Right forelimb (tissue), 1 donor: ENCODE data around the gene RASA4.
"Not testable (repeated sequence)": the region's sequence is repeated elsewhere in the genome, so short reads cannot be mapped to it uniquely, and the experiment has no call there.

Experiments used
- DNase-seq: peaks from one replicate; pipeline ENCODE4 v3.0.0-alpha.2; 2018

Gene RASA4

DNA sequence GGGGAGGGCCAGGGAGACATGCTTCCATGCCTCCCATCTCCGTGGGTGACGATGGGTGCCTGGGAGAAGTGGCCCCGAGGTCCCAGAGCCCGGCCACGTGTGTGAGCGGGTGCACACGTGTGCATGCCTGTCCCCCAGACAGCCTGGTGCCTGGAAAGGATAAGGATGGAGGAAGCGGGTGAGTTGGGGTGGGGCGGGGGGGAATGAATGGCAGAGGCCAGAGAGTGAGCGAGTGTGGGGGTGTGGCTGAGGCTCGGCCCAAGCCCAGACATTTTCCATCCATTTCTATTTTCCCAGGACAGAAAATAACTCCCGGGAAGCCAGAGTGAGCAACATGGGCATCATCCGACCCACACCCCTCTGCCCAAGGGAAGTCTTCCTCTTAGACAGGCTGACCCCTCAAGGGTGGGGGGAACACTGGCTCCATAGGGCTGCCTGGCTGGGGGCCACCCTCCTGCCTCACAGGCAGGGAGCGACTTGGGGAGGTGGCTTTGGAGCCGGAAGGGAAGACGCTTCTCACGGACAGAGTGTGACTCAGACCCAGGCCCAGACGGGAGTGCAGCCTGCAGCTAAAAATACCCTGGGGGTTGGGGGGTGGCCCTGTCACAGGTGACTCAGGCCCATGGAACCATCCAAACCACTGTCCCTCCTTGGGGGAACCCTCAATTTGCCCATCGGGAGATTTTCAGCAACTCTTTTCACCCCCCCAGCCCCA, 12.0 kb downstream of the RASA4 start:
- DNase-seq, result not testable (repeated sequence)

DNA sequence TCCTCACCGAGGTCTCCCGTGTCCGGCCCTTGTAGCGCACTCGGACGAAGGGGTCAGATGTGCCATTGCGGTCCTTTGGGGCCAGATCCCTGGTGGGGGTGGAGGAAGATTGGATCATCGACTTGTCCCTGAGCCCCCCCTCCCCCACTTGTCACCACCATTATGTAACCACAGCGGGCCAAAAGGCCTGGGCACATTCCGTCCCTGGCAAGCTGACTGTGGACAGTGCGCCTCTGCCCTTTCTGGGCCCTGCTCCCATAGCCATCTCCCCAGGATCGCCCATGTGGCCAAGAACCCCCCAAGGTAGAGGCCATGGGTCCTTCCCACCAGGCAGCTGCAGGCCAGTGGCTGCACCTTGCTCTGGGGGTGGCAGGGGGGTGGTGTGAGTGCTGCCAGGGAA, 14.2 kb downstream of the RASA4 start:
- not testable (repeated sequence) for DNase-seq

DNA sequence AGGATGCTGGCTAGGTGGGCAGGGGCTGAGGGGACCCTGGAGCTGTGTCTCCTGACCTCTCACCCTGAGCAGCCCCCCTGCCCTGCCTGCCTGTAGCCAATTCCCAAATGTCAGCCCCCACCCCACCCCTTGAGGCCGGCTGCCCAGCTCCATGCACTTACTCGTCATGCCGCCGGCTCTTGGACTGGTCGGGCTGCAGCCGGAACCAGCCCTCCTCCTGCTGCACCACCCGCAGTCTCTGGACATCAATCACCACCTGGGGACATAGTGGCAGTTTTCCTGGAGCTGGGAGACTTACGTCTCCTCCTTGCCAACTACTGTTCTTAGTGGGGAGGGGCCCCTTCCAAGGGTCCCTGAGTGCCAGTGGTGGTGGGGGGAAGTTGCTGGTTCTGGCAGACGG, 16.9 kb downstream of the RASA4 start:
- DNase-seq, result not testable (repeated sequence)

DNA sequence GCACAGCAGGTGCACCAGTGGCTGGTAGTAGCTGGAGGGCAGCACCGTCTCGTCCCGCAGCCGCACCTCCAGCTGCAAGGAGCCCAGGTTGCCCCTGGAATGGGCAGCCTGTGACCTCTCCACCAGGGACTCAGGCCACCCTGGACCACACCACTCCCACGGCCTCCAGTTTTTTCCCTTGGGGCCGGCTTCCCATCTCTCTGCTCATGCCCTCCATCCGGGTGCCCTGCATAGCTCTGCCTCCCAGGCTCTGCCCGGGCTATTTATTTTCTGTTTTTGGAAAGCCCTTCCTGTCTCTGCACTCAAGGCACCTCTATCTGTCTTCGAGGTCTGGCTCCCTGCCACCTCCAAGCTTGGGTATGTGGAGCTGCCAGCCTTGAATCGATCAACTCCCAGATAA, 20.5 kb downstream of the RASA4 start:
- DNase-seq, result not testable (repeated sequence)

DNA sequence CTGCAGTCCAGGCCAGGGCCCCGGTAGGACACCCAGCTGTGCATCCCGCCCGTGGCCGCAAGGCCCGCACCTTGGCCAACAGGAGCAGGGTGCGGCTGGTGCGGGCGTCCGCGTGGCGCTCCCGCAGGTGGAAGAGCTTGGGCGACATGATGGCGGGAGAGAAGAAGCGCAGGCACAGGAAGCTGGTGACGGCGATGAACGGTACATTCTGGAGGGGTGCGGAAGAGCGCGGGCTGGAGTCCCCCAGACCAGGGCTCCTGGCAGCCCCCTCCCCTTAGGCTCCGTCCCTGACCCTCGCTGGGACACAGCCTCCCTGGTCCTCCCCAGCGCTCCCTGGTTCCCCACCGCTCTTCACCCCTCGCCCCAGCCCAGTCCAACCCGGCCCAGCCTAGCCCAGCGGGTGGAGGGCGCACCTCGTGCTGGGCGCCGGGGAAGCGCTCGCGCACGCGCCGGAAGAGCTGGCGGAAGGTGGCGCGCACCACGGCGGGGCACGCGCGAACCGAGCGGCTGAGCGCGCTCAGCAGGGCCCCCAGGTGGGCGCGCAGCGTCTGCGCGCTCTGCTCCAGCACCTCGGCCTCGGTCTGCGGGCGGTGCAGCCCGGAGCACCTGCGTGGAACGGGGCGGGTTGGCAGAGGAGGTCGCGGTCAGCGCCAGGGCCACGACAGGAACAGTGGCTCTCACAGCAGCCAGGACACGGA, 22.8 kb downstream of the RASA4 start:
- not testable (repeated sequence) for DNase-seq

DNA sequence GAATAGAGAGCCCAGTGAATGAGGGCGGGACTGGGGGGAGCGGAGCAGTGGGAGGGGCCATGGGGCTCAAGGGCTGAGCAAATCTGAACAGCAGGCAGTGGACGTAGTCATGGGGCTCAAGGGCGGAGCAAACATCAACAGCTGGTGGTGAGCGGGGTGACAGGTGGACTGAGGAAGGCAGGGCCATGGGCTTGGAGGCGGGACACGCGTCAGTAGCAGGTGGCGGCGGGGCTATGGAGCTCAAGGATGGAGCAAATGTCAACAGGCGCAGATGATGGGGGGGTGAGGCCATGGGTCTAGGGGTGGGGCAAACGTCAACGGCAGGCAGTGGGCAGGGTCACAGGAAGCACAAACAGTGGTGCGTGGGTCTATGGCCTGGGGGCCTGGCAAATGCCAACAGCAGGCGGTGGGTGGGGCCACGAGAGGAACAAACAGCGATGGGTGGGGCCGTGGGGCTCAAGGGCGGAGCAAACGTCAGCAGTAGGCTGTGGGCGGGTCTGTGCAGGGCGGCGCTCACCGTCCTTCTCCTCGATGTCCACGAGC, 24.0 kb downstream of the RASA4 start:
- not testable (repeated sequence) for DNase-seq

DNA sequence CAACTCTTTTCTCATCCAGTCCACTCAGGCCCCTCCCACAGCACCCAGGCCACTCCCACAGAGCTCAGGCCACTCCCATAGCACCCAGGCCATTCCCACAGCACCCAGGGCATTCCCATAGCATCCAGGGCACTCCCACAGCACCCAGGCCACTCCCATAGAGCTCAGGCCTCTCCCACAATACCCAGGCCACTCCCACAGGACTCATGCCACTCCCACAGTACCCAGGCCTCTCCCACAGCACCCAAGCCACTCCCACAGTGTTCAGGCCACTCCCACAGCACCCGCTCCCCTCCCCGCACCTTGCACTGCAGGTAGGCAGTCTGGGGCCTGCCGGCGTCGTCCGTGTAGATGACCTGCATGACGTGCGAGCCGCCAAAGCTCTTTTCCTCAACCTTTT, 26.7 kb downstream of the RASA4 start:
- DNase-seq, result not testable (repeated sequence)

DNA sequence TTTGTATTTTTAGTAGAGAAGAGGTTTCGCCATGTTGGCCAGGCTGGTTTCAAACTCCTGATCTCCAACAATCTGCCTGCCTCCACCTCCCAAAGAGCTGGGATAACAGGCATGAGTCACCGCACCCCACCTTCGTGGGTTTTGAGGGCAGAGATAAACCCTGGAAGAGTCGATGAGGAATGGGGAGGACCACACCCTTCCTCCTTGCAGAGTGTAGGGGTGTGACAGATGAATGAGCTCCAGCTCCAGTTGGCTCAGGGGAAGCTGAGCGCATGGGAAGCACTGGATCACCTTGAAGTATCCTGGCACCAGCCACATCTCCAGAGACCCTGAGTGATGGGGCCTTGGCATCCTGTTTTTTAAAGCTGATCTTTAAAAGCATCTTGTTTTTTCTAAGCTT, 33.1 kb downstream of the RASA4 start:
- not testable (repeated sequence) for DNase-seq

DNA sequence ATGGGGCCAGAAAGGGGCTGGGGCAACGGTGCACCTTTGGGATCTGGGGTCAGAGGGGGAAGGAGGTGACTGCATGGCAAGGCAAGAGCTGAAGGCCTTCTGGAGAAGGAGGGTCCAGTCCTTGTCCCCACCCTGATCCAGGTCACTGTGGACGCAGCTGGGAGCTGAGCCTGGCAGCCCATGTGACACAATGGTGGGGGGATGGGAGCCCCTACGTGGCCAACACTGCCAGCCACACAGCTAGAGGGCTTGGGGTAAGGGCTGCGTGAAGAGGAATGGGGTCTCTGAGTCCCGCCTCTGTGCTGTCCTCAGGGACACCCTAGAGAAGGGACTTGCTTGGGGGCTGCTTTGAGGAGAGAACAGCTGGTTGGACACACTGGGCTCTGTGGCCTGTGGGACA, 34.8 kb downstream of the RASA4 start:
- DNase-seq, result not testable (repeated sequence)

DNA sequence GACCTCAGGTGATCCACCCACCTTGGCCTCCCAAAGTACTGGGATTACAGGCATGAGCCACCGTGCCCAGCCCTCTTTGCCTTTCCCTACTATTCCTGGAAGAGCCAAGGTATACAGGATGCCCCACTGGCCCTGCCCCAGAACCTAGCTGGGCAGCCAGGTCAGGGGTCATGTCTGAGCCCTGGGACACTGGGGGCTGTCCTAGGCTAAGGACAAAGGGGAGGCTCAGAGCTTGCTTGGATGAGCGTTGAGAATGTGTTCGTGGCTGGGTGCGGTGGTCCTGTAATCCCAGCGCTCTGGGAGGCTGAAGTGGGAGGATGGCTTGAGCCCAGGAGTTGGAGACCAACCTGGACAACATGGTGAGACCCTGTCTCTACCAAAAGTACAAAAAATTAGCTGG, 38.1 kb downstream of the RASA4 start:
- not testable (repeated sequence) for DNase-seq

DNA sequence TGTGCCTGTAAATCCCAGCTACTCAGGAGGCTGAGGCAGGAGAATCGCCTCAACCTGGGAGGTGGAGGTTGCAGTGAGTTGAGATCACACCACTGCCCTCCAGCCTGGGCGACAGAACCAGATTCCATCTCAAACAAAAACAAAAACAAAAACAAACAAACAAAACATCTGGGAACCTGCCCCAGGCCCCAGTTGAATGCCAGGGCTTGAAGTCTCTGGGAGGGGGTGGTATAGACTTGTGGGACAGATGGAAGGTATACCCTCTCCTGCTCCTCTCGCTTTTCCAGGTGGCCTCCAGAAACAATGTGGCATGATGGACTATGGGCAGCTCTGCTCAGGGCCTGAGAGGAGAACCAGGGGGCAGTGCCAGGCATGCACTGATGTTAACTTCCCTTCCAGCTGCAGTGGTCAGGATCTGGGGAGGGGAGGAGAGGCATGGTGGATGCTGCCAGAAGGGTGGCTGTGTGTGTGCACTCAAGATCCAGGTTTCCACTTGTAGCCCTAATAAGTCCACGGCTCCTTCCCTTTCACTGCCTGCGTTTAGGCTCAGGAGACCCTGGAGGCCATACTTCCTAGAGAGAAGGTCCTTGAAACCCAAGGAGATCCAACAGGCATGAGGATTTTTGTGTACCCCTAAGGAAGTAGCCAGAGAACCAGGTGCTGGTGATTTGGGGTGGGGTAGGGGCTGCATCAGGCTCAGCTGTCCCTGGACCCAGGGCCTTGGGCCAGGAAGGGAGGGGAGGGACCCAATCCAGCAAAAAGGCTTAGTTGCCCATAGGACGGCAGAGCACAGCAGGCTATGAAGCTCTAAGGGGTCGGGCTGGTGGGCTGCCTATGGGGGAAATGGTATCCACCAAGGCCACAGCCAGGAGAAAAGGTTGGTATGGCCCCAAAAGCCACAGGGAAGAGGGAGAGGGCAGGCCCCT, 39.0 kb downstream of the RASA4 start:
- DNase-seq, result peak; percentile 18

DNA sequence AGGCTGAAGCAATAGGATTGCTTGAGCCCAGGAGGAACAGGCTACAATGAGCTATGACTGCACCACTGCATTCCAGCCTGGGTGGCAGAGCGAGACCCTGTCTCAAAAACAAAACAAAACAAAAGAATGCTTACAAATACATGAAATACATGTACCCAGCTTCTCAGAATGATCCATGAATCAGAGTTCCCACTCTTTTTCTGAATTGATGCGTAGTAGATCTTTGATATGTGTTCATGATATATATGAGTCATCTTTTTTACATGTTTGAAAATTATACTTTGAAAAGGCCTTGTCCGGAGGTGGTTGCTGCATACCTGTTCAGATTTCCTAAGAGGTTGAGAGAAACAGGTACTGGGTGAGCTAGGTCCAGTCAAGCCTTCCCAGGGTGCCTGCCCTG, 40.2 kb downstream of the RASA4 start:
- not testable (repeated sequence) for DNase-seq

DNA sequence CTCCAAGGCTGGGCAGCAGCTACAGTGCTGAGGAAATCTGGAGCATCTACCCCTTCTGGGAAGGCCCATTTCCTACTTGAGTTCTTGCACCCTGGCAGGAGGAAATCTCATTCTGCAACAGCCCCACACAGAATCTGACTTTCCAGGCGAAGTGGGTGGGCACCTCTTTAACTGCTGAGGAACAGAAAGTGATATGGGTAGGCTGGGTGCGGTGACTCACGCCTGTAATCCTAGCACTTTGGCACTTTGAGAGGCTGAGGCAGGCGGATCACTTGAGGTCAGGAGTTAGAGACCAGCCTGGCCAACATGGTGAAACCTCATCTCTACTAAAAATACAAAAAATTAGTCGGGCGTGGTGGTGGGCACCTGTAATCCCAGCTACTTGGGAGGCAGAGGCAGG, 41.9 kb downstream of the RASA4 start:
- not testable (repeated sequence) for DNase-seq

DNA sequence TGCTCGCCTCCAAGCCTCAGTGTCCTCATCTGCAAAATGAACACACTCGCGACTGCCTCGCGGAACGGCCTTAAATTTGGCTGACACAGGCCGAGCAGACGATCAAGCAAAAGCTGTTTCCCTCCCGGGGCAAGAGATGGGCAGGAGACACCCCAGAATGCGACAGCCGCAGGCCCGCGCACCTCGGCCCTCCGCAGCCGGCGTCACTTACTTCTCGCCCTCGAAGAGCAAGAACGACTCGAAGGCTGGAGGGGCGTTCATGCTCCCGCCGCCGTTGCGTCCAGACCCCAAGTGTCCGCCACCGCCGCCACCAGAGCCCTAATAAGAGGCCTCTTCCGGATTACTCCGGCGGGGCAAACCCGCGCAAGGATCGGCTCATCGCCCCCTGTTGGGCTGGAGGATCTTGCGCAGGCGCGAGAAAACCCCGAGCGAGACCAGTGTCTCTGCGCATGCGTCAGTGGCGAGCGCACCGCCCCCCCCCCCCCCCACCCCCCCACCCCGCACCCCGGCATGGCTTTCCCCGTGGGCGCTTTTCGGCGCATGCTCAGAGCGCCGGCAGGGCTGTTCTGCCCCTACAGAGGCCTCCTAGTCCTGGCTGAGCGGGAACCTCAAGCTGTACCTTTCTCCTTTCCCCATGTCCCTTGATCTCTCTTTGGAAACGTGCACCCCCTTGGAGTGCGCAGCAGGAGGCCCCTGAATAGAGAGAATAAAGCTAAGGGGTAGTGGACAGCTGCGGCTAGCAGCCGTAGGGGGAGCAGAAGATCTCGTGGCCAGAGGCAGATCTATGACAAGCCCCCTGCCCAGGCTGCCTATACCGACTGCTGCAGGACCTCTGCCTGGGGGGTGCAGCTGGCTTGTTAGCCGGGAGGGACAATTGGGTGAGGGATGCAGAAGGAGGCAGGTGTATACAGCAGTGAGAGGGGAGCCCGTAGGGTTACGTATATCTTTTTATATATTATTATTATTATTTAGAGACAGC, 44.0 kb downstream of the RASA4 start, which contains the start of gene POLR2J3:
POLR2J3 (minus strand) TSS at position 323 of the 979 bp plus-strand sequence; CDS start at position 261, 62 bp downstream.
- peak; percentile 100 for DNase-seq

DNA sequence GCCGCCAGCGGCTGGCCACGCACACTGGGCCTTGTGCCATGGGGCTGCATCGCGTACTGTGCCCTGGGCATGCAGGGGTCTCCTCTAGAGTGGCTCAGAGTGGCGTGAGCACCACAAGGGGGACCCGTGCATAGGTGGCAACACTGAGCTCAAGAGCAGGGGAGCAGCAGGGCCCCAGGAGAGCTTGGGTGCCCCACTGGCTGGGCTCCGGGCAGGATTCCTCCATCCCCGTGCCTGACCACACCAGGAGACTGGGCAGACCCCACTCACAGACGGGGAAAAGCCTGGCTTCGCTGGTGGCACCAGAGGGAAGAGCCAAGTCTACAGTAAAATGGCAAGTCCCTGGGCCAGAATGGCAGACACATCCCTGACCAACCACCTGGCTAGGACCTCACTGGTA, 47.9 kb downstream of the RASA4 start:
- peak; percentile 10 for DNase-seq

DNA sequence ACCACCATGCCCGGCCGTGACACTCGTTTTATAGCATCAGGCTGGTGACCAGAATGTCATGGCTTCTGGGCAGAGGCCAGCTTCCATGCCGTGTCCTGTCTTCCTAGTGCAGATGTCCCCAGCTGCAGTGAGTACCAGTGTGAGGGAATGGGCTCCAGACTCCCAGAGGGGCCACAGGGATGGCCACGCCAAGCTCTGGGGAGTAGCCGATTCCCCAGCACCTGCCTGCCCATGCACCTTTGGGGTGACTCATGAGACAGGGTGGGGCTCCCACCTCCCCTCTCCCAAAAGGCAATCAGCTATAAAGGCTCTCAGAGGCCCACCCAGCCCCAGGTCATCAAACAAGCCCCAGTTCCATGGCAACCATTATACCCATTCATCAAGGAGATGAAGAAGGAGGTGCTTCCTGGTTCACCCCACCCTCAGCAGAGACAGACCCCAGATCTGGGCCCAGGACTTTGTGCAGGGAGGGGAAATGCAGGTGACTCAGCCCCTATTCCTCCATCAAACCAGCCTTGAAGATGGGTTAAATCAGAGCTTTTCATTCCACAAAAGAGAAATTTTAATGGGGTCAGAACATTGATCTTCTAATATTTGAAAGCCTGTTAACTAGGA, 65.6 kb downstream of the RASA4 start, which contains the start of gene SPDYE2:
SPDYE2 (plus strand) TSS at position 419 of the 615 bp plus-strand sequence. CDS start 2,030 bp downstream, outside the sequence.
- not testable (repeated sequence) for DNase-seq

DNA sequence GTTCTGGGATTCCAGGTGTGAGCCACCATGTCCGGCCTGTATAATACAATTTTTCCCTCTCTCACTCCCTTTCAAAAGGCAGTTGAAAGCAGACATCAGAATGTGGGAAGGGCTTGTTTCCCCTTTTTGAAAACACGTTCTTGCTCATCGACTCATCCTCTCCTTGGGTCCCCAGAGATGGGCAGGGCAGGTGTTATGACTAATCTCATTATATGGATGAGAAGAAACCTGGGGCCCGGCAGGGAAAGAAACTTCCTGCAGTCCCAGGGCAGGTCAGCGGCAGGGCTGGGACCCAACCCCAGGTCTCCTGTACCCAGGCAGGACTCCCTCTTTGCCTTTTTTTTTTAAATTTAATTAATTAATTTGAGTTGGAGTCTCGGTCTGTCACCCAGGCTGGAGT, 70.2 kb downstream of the RASA4 start:
- DNase-seq, result not testable (repeated sequence)

DNA sequence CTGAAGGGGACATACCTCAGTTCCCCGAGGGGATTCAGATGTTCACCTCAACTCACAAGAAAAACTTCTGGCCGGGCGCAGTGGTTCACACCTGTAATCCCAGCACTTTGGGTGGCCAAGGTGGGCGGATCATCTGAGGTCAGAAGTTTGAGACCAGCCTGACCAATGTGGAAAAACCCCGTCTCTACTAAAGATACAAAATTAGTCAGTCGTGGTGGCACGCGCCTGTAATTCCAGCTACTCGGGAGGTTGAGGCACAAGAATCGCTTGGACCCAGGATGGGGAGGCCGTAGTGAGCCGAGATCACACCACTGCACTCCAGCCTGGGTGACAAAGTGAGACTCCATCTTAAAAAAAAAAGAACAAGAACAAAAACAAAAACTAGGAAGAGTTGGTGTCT, 71.3 kb downstream of the RASA4 start:
- not testable (repeated sequence) for DNase-seq

DNA sequence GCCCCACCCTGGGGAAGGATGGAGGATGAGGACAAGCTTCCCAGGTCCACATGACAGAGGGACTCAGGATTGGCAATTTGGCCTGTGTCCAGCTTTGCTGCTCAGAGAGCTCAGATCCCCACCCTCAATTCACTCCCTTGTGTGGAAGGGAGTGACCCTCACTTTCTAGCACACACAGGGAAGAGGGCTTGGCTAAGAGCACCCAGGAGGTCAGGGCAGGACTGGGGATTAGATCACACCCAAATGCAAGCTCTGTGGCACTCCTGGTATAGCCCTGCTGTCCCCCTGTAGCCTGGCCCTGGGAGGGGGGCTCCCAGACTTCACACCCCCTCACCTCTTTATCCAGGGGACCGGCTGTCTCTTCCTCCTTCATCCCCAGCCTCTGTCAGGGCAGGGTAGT, 72.2 kb downstream of the RASA4 start:
- DNase-seq, result not testable (repeated sequence)

DNA sequence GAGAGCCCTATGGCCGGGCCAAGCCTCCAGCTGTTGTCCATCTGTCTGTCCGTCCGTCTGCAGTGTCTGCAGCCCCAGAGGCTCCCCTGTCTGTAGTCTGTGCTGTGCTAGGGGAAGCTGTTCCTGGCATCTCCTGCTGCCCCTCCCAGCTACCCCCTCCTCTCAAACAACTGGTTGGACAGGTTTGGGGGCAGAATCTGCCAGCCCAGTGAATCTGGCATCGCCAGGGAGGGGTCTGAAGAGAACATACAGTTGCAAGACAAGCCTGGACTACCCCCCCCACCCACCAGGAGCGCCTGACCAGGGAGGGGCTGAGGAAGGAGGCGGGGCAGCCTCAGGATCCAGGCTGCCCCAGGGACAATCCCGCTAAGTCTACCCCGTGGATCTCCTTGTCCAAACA, 73.0 kb downstream of the RASA4 start, which contains the start of gene UPK3BL2:
UPK3BL2 (minus strand) TSS at position 101 of the 400 bp plus-strand sequence; CDS start at position 41, 60 bp downstream.
- not testable (repeated sequence) for DNase-seq

DNA sequence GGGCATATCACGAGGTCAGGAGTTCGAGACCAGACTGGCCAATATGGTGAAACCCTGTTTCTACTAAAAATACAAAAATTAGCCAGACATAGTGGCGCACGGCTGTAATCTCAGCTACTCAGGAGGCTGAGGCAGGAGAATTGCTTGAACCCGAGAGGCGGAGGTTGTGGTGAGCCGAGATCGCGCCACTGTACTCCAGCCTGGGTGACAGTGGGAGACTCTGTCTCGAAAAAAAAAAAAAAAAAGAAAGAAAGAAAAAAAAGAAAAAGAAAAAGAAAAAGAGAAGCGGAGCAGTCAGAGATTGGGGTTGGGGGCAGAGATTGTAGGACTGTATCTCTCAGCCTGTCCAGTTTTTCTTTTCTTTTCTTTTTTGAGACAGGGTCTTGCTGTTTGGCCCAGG, 73.8 kb downstream of the RASA4 start:
- not testable (repeated sequence) for DNase-seq
